Ishikawa (cell line): ENCODE results near the gene SPEM2.

Source experiments
- CEBPB ChIP-seq: IDR thresholded peaks from 2 replicates; pipeline ENCODE4 v1.6.1; 2012
- CREB1 ChIP-seq: IDR thresholded peaks from 2 replicates; pipeline ENCODE4 v1.6.1; 2012; ENCODE audit warnings: low read depth
- EGR1 ChIP-seq: IDR thresholded peaks from 2 replicates; pipeline ENCODE4 v1.6.1; 2012
- EP300 ChIP-seq: IDR thresholded peaks from 2 replicates; pipeline ENCODE4 v1.6.1; 2012; ENCODE audit warnings: borderline replicate concordance
- FOXM1 ChIP-seq: IDR thresholded peaks from 2 replicates; pipeline ENCODE4 v1.6.1; 2012; ENCODE audit warnings: low read depth, borderline replicate concordance
- NFIC ChIP-seq: IDR thresholded peaks from 2 replicates; pipeline ENCODE4 v1.6.1; 2012
- RAD21 ChIP-seq: IDR thresholded peaks from 2 replicates; pipeline ENCODE4 v1.6.1; 2012; ENCODE audit warnings: low read depth
- TAF1 ChIP-seq: IDR thresholded peaks from 2 replicates; pipeline ENCODE4 v1.6.1; 2012; ENCODE audit warnings: low read depth, mild to moderate bottlenecking
- TCF12 ChIP-seq: IDR thresholded peaks from 2 replicates; pipeline ENCODE4 v1.6.1; 2012; ENCODE audit warnings: low read depth
- TEAD4 ChIP-seq: IDR thresholded peaks from 2 replicates; pipeline ENCODE4 v1.6.1; 2012
- YY1 ChIP-seq: IDR thresholded peaks from 2 replicates; pipeline ENCODE4 v1.6.1; 2012; ENCODE audit warnings: low read depth
- ZBTB7A ChIP-seq: IDR thresholded peaks from 2 replicates; pipeline ENCODE4 v1.6.1; 2012; ENCODE audit warnings: low read depth
- TF ChIP-seq, protein P1 (sequence below): IDR thresholded peaks from 2 replicates; pipeline ENCODE4 v1.6.1; 2012
- TF ChIP-seq, protein P2 (sequence below): IDR thresholded peaks from 2 replicates; pipeline ENCODE4 v1.6.1; 2012; ENCODE audit warnings: low read depth, mild to moderate bottlenecking
- TF ChIP-seq, protein P3 (sequence below): IDR thresholded peaks from 2 replicates; pipeline ENCODE4 v1.6.1; 2012

The SPEM2 gene

DNA sequence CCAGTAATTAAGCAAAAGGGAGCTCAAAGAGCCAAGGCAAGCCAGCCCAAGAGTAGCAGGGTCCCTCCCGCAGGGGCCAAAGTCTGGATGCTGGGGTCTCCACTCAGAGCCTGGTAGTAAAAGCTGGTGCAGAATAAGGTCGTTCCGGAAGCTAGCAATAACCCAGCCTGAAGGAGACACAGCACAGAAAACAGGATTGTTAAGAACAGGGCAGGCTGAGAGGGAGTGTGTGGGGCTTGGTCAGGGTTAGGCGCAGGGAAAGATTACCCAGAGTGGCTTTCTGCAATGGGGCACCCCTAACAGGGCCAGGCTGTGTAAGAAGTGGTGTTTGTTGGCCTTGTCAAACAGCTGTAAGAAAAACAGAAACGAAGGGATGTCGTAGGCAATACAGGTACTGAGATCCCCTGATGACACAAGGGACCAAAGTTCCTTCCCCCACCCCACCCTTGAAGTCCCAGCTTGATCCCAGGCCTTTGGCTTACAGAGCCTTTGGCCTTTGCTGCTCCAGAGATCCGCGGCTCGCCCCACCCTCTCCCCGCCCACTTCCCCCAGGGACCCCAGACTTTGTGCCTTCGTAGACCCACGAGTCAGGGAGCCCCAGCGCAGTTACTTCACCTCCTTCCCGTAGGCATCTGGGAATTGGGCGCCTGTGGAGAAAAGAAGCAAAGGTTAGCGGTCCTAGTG, 22.2 kb upstream of the SPEM2 start:
- TF ChIP-seq CEBPB: no peak
- TF ChIP-seq TAF1: no peak
- no peak for TF ChIP-seq FOXM1
- TF ChIP-seq NFIC: no peak
- TF ChIP-seq, protein P1, sequence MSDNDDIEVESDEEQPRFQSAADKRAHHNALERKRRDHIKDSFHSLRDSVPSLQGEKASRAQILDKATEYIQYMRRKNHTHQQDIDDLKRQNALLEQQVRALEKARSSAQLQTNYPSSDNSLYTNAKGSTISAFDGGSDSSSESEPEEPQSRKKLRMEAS: no peak
- TF ChIP-seq CREB1: no peak
- TF ChIP-seq YY1: no peak
- TF ChIP-seq, protein P2, sequence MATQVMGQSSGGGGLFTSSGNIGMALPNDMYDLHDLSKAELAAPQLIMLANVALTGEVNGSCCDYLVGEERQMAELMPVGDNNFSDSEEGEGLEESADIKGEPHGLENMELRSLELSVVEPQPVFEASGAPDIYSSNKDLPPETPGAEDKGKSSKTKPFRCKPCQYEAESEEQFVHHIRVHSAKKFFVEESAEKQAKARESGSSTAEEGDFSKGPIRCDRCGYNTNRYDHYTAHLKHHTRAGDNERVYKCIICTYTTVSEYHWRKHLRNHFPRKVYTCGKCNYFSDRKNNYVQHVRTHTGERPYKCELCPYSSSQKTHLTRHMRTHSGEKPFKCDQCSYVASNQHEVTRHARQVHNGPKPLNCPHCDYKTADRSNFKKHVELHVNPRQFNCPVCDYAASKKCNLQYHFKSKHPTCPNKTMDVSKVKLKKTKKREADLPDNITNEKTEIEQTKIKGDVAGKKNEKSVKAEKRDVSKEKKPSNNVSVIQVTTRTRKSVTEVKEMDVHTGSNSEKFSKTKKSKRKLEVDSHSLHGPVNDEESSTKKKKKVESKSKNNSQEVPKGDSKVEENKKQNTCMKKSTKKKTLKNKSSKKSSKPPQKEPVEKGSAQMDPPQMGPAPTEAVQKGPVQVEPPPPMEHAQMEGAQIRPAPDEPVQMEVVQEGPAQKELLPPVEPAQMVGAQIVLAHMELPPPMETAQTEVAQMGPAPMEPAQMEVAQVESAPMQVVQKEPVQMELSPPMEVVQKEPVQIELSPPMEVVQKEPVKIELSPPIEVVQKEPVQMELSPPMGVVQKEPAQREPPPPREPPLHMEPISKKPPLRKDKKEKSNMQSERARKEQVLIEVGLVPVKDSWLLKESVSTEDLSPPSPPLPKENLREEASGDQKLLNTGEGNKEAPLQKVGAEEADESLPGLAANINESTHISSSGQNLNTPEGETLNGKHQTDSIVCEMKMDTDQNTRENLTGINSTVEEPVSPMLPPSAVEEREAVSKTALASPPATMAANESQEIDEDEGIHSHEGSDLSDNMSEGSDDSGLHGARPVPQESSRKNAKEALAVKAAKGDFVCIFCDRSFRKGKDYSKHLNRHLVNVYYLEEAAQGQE: no peak

DNA sequence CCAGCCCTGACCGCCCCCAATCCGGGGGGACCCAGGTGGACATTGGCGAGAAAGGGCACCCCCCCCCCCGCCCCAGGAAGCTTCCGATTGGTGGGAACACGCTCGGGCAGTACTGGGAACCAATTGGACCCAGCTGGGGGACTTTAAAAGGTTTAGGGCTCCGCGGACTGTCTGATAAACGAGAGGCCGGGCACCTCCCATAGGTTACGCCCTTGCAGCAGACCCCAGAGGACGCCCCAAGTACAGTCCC, 21.8 kb upstream of the SPEM2 start:
- TF ChIP-seq, protein P1: no peak
- TF ChIP-seq NFIC (no peak), ZBTB7A (peak; percentile 82; the same call in 1 of the 2 replicates), CEBPB (no peak), EP300 (no peak), FOXM1 (no peak)
- TF ChIP-seq, protein P2: no peak
- TF ChIP-seq, protein P3, sequence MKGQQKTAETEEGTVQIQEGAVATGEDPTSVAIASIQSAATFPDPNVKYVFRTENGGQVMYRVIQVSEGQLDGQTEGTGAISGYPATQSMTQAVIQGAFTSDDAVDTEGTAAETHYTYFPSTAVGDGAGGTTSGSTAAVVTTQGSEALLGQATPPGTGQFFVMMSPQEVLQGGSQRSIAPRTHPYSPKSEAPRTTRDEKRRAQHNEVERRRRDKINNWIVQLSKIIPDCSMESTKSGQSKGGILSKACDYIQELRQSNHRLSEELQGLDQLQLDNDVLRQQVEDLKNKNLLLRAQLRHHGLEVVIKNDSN: no peak

DNA sequence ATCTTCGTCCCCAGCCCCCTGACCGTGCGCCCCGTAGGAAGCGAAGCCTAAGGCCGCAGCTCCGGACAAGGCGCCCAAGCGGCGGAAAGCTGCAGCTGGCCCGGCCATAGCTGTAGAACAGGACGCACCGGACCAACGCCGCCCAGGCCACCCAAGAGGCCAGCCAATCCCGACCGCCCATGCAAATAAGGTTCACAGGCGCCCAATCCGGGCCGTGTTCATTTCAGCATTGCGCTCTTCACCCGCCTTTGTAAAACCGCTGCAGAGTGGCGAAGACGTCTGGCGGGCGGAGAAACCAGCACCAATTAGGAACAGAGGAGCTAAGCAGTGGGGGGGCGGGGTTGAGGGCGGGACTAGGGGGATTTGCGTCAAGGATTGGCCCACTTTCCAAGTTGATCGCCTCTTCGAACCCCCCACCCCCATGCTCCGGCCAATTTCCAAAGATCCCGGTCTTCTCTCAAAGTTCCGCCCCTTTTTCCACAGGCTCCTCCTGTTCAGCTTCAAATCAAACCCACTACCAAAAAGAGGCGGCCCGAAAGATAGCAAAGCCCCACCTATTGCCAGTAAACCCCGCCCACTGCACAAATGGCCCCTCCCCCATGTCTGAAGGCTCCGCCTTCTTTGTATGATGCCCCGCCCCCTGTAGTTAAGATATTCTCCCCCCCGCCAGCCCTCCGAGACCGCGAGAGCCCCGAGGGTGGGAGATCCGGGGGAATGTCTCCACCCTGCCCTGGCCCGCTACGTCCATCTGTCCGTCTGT, 21.3 kb upstream of the SPEM2 start, which contains the start of gene TMEM256:
Gene TMEM256 (minus strand): TSS at position 121 of the 760 bp plus-strand sequence. CDS start 13 bp downstream, at position 108.
- TF ChIP-seq TEAD4 (peak; percentile 15; the same call in 1 of the 2 replicates), ZBTB7A (peak; percentile 64; the same call in 1 of the 2 replicates), EGR1 (no peak), YY1 (peak; percentile 87), EP300 (peak; percentile 29; the same call in 1 of the 2 replicates), CEBPB (0 out of 2 replicates have a peak, but pooled peaks have one; percentile 11), TCF12 (peak; percentile 77), RAD21 (no peak), FOXM1 (0 out of 2 replicates have a peak, but pooled peaks have one; percentile 38), TAF1 (peak; percentile 96), NFIC (no peak), CREB1 (peak; percentile 40; the same call in 1 of the 2 replicates)
- TF ChIP-seq, protein P3: no peak
- TF ChIP-seq, protein P2: no peak
- TF ChIP-seq, protein P1: 0 out of 2 replicates have a peak, but pooled peaks have one; percentile 28

DNA sequence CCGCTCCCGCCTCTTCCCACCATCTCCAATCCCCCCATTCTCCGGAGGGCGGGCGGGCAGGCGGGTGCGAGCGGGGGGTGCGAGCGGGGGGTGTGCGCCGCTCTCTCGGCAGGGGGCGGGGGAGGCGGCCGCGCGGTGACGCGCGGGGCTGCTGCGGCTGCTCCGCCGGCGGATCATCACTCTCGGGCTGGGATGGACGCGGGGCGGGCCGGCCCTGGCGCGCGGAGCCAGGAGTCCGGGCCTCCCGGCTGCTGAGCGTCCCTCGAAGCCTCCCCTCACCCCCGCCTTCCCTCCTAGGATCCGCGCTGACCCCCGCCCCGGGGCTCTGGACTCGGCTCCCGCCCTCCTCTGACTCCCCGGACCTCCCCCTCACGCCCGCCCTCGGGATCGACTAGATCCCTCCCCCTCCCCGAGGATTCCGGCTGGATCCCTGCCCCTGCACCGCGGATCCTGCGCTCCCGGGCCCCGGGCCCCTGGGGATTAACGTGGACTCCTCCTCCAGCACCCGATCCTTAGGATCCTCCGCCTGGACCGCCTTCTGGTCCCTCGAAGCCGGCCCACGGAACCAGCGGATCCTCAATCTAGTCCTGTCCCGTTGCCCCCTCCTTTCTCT, 20.6 kb upstream of the SPEM2 start:
- TF ChIP-seq EGR1 (no peak), CEBPB (no peak), EP300 (no peak), FOXM1 (no peak)
- TF ChIP-seq, protein P3: no peak
- TF ChIP-seq, protein P1: no peak
